IPS DF 19.7 (cell line): Measurements from ENCODE around the gene MTAP.

Experiments used
- DNase-seq: peaks from one replicate; pipeline ENCODE4 v3.0.0-alpha.2; 2013; ENCODE audit warnings: low read depth, low spot score

The MTAP gene

DNA sequence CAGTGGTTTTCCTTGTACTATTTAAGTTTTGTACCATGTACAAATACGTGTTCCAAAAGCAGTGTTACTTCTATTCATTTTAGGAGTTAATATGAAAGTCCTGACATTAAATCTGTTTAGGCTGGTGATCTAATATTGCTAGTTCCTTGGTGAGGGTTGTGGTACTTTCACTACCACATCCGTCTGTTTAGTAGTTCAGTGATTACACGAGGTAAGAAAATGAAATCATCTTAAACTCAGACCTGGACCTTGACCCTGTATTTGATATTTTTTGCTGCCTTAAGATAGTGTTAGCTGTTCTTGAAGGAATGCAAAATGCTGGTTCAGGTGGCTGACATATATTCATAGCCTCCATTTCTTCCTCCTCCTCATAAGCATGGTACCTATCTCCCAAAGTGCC, 50.3 kb downstream of the MTAP start:
- no peak for DNase-seq

DNA sequence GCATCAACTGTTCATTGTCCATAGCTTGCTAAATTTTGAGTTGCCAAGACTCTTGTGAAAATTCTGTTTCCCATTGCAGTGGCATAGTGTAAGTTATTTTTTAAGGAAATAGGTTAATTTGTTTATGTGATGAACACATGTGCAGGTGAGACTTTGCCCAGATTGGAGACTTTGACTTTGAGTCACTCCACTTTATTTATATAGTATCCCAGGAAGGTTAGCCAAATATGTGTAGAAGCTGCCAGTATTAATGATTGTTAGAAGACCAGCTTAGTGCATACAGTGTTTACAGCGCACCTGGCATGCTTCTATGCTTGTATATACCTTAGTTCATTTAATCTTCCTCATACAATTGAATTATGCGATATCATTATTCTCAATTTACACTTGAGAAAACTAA, 51.0 kb downstream of the MTAP start:
- no peak for DNase-seq

GRCh38 chr9:21854119-21854518, 51.7 kb downstream of the MTAP start:
- no peak for DNase-seq

DNA sequence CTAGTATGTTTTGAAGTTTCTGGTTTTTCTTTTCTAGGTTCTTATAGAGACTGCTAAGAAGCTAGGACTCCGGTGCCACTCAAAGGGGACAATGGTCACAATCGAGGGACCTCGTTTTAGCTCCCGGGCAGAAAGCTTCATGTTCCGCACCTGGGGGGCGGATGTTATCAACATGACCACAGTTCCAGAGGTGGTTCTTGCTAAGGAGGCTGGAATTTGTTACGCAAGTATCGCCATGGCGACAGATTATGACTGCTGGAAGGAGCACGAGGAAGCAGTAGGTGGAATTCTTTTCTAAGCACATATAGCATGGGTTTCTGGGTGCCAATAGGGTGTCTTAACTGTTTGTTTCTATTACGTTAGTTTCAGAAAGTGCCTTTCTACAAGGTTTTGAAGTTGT, 52.2 kb downstream of the MTAP start:
- DNase-seq, result no peak

- no peak for DNase-seq
These were observed 54.1 kb downstream of the MTAP start for GRCh38 chr9:21856301-21857094.

DNA sequence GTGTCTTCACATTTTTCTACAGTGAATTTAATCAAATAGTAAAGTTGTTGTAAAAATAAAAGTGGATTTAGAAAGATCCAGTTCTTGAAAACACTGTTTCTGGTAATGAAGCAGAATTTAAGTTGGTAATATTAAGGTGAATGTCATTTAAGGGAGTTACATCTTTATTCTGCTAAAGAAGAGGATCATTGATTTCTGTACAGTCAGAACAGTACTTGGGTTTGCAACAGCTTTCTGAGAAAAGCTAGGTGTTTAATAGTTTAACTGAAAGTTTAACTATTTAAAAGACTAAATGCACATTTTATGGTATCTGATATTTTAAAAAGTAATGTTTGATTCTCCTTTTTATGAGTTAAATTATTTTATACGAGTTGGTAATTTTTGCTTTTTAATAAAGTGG, 60.4 kb downstream of the MTAP start:
- no peak for DNase-seq

DNA sequence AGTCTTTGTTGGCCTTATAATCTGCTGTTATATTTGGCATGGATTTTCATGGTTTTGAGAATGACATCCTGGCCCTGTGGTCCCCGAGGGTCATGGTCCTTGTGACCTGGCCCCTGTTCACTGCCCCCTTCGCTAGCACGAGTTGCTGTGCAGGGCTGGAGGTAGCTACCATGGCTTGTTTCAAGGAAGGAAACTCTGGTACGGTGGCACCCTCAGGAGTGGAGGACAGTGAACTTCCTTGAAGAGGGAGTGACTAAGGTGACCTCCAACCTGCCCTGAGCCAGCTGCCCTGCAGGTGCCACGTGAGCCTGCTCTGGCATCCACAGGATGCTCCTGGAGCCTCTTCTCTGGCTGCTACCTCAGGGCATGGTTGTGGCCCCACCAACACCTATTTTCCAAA, 62.1 kb downstream of the MTAP start:
- DNase-seq, result no peak

DNA sequence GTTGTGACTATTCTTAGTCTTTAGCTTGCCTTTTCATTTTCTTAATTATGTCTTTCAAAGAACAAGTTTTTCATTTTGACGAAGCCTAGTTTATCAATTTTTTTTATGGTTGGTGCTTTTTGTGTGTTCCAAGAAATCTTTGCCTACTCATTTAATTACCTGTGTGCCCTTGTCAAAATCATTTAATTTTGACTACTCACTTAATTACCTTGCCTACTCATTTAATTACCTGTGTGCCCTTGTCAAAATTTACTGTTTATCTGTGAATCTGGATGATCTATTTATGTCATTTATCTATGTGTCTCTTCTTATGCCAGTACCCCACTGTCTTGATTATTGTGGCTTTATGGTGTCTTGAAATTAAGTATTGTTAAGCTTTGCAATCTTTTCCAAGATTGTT, 63.9 kb downstream of the MTAP start:
- DNase-seq, result no peak

DNA sequence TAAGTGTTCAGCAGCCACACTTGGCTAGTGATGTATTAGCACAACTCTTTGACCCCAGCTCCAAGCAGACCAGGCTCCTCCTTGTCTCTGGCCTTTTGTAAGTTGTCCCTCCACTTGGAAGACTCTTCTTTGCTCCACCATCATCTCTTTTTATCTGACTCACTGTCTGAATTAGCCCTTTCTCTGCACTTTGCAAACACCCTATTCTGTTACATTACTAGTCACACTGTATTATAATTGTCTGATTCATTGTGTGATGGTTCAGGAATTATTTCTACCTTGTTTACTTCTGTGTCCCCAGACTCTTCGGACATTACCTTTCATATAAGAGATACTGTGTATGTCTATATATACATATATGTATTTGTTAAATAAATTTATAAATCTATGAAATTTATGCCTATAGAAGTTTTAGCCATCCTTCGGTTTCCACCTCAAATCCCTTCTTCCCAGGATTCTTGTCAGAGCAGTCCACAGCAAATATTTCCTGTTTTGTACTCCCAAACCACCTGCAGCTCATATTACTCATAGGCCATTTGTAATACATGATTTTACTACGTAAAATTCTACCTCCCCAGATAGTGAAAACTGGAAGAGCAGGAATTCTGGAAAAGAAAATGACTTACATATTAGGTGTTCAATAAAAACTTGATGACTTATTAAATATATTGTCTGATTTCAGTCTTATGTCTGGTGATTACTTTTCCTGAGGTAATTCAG, 69.0 kb downstream of the MTAP start:
- DNase-seq, result no peak

GRCh38 chr9:21872696-21873095, 70.3 kb downstream of the MTAP start:
- DNase-seq, result no peak

GRCh38 chr9:21873540-21874221, 71.2 kb downstream of the MTAP start:
- DNase-seq, result no peak

GRCh38 chr9:21875893-21876292, 73.5 kb downstream of the MTAP start:
- DNase-seq, result no peak

- peak; percentile 15 for DNase-seq
These were observed 81.2 kb downstream of the MTAP start for GRCh38 chr9:21883642-21884041.

DNA sequence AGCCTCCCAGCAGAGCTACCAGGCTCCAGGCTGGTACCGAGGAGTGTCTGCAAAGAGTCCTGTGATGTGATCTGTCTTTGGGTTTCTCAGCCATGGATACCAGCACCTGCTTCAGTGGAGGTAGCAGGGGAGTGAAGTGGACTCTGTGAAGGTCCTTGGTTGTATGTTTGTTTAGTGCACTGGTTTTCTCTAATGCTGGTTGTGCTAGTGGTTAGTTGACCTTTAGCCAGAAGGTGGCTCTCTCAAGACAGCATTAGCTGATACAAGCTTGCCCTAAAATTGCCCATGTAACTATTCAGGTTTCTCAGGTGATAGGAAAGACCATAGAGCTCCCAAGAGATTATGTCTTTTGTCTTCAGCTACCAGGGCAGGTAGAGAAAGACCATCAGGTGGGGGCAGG, 87.2 kb downstream of the MTAP start:
- DNase-seq, result no peak

DNA sequence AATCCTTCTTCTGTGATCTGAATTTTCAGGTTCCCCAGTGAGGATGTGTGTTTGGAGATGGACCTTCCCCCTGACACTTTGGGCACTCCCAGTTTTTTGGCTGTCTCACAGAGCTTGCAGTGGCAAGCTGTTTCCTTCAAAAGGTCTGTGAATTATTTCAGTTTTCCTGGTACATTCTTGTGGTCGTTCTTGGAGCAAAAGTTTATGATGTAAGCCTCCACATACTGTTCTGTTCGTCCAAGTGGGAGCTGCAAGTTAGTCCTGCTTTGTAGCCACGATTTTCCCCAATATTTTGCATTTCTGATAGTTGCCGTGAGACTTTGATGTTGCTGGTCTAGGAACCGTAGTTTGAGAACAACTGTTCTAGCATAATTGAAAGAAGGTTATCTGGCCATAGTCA, 88.3 kb downstream of the MTAP start:
- no peak for DNase-seq

- DNase-seq, result no peak
These were observed 99.1 kb downstream of the MTAP start for GRCh38 chr9:21901546-21901945.

GRCh38 chr9:21902136-21902535, 99.7 kb downstream of the MTAP start:
- no peak for DNase-seq

DNA sequence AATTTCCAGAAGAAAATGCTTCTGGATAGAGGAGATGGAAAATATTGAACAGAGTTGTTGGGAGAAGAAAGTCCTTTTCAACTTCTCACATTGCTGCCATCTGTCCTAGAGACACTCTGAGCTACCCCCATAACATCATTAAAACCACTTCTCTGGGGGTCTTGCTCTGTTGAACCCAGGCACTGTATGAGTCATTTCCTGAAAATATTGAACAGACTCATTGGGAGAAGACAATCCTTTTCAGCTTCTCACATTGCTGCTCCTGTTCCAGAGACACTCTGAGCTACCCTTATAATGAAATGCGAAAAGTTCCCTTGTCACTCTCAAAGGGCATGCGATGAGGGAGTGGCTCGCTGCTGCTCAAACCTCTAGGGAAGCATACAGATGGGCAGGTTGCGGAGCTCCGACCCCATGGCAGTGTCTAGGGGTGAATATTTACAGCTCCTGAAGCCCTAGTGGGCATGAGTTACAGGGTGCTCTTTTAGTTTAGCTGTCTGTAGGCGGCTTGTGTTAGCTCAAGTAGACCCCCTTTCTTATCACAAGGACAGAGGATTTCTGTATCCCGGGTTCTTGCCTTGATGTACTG, 101.0 kb downstream of the MTAP start:
- DNase-seq, result no peak

DNA sequence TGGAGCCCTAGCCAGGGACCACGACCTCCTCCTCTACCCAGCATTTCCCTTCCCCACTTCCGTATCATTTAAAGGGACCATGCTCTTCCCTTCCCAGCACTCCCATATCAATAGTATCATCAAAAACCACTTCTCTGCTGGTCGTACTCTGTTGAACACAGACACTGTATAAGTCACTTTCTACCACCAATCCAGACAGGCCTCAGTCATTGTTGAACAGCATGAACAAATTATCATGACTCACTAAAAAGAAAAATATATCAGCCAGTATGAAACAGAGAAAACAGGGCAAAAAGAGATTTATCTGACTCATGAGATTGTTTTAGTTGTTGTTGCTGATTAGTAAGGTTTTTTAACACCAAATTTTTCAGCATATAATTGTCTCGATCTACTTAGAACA, 101.9 kb downstream of the MTAP start:
- no peak for DNase-seq

DNA sequence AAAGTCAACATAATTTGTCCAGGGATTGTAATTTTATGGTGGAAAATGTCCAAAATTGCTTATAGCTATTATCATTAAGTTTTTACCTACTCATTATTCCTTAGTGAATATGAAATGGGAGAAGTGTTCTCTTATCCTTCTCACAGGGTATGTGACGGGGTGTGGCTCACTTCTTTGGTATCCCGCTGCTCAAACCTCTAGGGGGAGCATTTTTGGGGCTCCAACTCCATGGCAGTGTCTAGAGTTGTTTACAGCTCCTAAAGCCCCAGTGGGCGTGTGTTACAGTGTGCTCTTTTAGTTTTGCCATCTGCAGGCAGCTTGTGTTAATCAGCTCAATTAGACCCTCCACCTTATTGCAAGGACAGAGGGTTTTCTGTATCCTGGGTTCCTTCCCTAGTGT, 102.3 kb downstream of the MTAP start:
- no peak for DNase-seq

GRCh38 chr9:21906213-21906612, 103.8 kb downstream of the MTAP start:
- DNase-seq, result no peak

- no peak for DNase-seq
These were observed 104.4 kb downstream of the MTAP start for GRCh38 chr9:21906881-21907280.
